Upper lobe of left lung (tissue), 6 donors: ENCODE data around the gene EFHC2. TPM values are rescaled to one million over a fixed set of nuclear protein-coding genes. Genes with fewer than 3 reads are reported as not detected.

Experiments used
- ATAC-seq, 2 donors: fragments of 200-7000 bp; cut with Tn5 transposase; one replicate each; pipeline ENCODE4 v1.9.1; 2022; ENCODE audit warnings: mild to moderate bottlenecking in 2 of 2, moderate library complexity in 2 of 2; ENCODE audit not compliant: low FRiP score in 2 of 2
- DNase-seq, 2 donors: peaks; one replicate each; pipeline ENCODE4 v3.0.0-alpha.2; 2019 to 2020
- H3K27ac ChIP-seq, 4 donors: fragments of 200-600 bp; sonication (generic); one replicate each; pipeline ENCODE4 v1.5.1; 2016 to 2019
- H3K27me3 ChIP-seq, 4 donors: fragments of 200-600 bp; sonication (generic); one replicate each; pipeline ENCODE4 v1.5.1; 2017 to 2019
- H3K36me3 ChIP-seq, 4 donors: fragments of 200-600 bp; sonication (generic); one replicate each; pipeline ENCODE4 v1.5.1; 2016 to 2019
- H3K4me1 ChIP-seq, 4 donors: fragments of 200-600 bp; sonication (generic); one replicate each; pipeline ENCODE4 v1.5.1; 2018 to 2019
- H3K4me3 ChIP-seq, 4 donors: fragments of 200-600 bp; sonication (generic); one replicate each; pipeline ENCODE4 v1.5.1; 2017 to 2019; ENCODE audit warnings: mild to moderate bottlenecking in 2 of 4, moderate library complexity in 1 of 4
- H3K9me3 ChIP-seq, 4 donors: fragments of 200-600 bp; sonication (generic); one replicate each; pipeline ENCODE4 v1.5.1; 2018 to 2019
- CTCF ChIP-seq, 6 experiments: fragments of 450-650 bp in 4 of 6; fragments of 200-600 bp in 2 of 6; sonication (generic) in 2 of 6; IDR thresholded peaks; one replicate each; pipeline ENCODE4 v1.5.1; 2016 to 2019; ENCODE audit warnings: antibody characterized with exemption in 6 of 6
- EP300 ChIP-seq, 4 donors: sonication (generic); formaldehyde crosslinking; IDR thresholded peaks; one replicate each; pipeline ENCODE4 v1.5.1; 2017; ENCODE audit warnings: antibody characterized with exemption in 4 of 4, control low read depth in 2 of 4
- POLR2A ChIP-seq, 4 donors: fragments of 450-650 bp; IDR thresholded peaks; one replicate each; pipeline ENCODE4 v1.5.1; 2016 to 2017; ENCODE audit warnings: antibody characterized with exemption in 4 of 4, mild to moderate bottlenecking in 2 of 4
- POLR2AphosphoS5 ChIP-seq, 2 donors: sonication (generic); formaldehyde crosslinking; IDR thresholded peaks; one replicate each; pipeline ENCODE4 v1.5.1; 2017; ENCODE audit warnings: antibody characterized with exemption in 2 of 2
- WGBS, 2 donors: methylation state at CpG; one replicate each; pipeline ENCODE4 v1.1.5; 2017 to 2018; 5-methylcytosine and 5-hydroxymethylcytosine counted together
- total RNA-seq, 6 donors: library from RNA; depleted of rRNA in 4 of 6; stranded (reverse); fragments of >200 nt in 4 of 6; gene quantifications; one replicate each; pipeline versions ENCODE4 v1.1.0 to v1.2.1, GENCODE V29; 2016 to 2021
- donor health status: DM: no; HTN: no; CAD: no; lungs with moderate emphysema.
- donor health status: DM: no; HTN: yes; CAD: no; lungs with severe emphysema.

Gene EFHC2
- total RNA-seq, 6 donors from 2014 or later = 0.31 to 13.0 (median 1.8) TPM

DNA sequence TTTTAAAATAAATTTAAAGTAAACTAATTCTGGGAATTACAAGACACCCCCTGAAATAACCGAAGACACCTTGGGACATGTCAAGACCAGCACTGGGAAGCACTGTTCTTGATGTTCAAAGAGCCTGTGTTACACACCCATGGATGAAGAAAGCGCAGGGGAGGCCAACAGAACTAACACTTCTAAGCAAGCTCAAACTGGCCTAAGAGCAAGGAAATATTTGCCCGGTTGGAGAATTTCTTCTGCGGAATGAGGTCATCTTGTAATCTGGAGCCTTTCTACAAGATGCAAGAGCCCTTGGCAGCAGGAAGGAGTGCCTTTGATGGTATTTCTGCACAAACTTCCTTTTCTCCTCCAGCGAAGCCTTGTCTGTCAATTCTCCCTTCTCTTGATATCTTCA lies 9.3 kb upstream of the EFHC2 start:
- Histone ChIP-seq H3K4me1 (no peaks in the 10 kb centered on the region), H3K27ac (no peak overlapping the region), H3K36me3 (no peaks in the 10 kb centered on the region), H3K4me3 (no peak overlapping the region), H3K27me3 (no peaks in the 10 kb centered on the region), H3K9me3 (no peaks in the 10 kb centered on the region)
- 53 to 56% methylated on average over 5 of the region's 5 CpGs for WGBS, 2 donors
- DNase-seq (peak in 1 of 2 donors; percentile 38), ATAC-seq (no peak)
- TF ChIP-seq POLR2AphosphoS5 (IDR thresholded peaks at IDR 0.05) = no peak
- TF ChIP-seq POLR2A (IDR thresholded peaks at IDR 0.05) = no peak
- TF ChIP-seq CTCF (IDR thresholded peaks at IDR 0.05) = no peak
- no peak for TF ChIP-seq EP300 (IDR thresholded peaks at IDR 0.05)

- WGBS, 2 donors = 55 to 78% methylated on average over 5 of the region's 5 CpGs
- Histone ChIP-seq H3K27me3 (no peaks in the 10 kb centered on the region), H3K4me1 (no peaks in the 10 kb centered on the region), H3K27ac (no peak overlapping the region), H3K36me3 (no peaks in the 10 kb centered on the region), H3K4me3 (no peak overlapping the region), H3K9me3 (no peaks in the 10 kb centered on the region)
- ATAC-seq = no peak
- TF ChIP-seq CTCF (IDR thresholded peaks at IDR 0.05) (no peak), EP300 (IDR thresholded peaks at IDR 0.05) (no peak), POLR2A (IDR thresholded peaks at IDR 0.05) (no peak), POLR2AphosphoS5 (IDR thresholded peaks at IDR 0.05) (no peak)
- DNase-seq = no peak
Observed at GRCh38 chrX:44349561-44349960, 6.1 kb upstream of the EFHC2 start.

DNA sequence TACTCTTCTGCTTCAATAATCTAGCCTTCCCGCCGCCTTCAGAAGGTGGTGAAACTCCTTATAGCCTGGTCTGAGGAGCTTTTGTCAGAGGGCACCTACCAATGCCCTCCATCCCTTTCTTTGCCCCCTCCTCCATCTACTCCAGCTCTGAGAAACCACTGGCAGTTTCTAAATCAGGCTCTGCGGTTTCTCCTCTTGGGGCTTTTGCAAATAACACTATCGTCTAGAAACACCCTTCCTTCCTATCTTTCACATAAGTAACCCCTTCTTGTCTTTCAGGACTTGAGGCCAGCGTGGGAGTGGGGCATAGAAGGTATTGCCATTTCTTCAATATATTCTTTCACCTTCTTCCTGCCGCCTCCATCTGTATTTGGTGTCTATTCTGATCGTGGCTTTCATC lies 1.2 kb upstream of the EFHC2 start:
- Histone ChIP-seq H3K9me3 (no peaks in the 10 kb centered on the region), H3K4me1 (peaks cover 0 to 9% (median 0%) of the 10 kb centered on the region in 4 donors), H3K27ac (peak overlapping the region in 1 of 4 donors; percentile 73), H3K4me3 (peak overlapping the region in 2 of 4 donors; percentile 50 to 52), H3K36me3 (no peaks in the 10 kb centered on the region), H3K27me3 (no peaks in the 10 kb centered on the region)
- DNase-seq (no peak), ATAC-seq (no peak)
- WGBS, 2 donors = 36 to 41% methylated on average over 7 of the region's 7 CpGs
- TF ChIP-seq POLR2A (IDR thresholded peaks at IDR 0.05) = no peak
- TF ChIP-seq CTCF (IDR thresholded peaks at IDR 0.05) = no peak
- no peak for TF ChIP-seq EP300 (IDR thresholded peaks at IDR 0.05)
- no peak for TF ChIP-seq POLR2AphosphoS5 (IDR thresholded peaks at IDR 0.05)

- WGBS, 2 donors = 30 to 42% methylated on average over 16 of the region's 16 CpGs
- Histone ChIP-seq H3K4me3 (peak overlapping the region in 3 of 4 donors; percentile 39 to 52 (median 50)), H3K9me3 (no peaks in the 10 kb centered on the region), H3K27ac (peak overlapping the region in 2 of 4 donors; percentile 7 to 73), H3K27me3 (no peaks in the 10 kb centered on the region), H3K4me1 (peaks cover 0 to 9% (median 0%) of the 10 kb centered on the region in 4 donors), H3K36me3 (no peaks in the 10 kb centered on the region)
- no peak for TF ChIP-seq POLR2AphosphoS5 (IDR thresholded peaks at IDR 0.05)
- TF ChIP-seq POLR2A (IDR thresholded peaks at IDR 0.05) = no peak
- TF ChIP-seq CTCF (IDR thresholded peaks at IDR 0.05) = no peak
- no peak for TF ChIP-seq EP300 (IDR thresholded peaks at IDR 0.05)
- ATAC-seq (peak; percentile 28 to 34), DNase-seq (peak in 1 of 2 donors; percentile 58)
Observed at GRCh38 chrX:44344194-44344593, 722 bp upstream of the EFHC2 start.

GRCh38 chrX:44342866-44343265 lies 606 bp downstream of the EFHC2 start:
- peaks cover 0 to 9% (median 0%) of the 10 kb centered on the region in 4 donors for H3K4me1 ChIP-seq
- H3K27ac ChIP-seq = peak overlapping the region in 1 of 4 donors; percentile 73
- H3K9me3 ChIP-seq = no peaks in the 10 kb centered on the region
- peak overlapping the region in 3 of 4 donors; percentile 39 to 52 (median 50) for H3K4me3 ChIP-seq
- TF ChIP-seq POLR2A (IDR thresholded peaks at IDR 0.05) (no peak), POLR2AphosphoS5 (IDR thresholded peaks at IDR 0.05) (no peak), EP300 (IDR thresholded peaks at IDR 0.05) (no peak), CTCF (IDR thresholded peaks at IDR 0.05) (no peak)
- WGBS, 2 donors = 45 to 76% methylated on average over 2 to 3 of the region's 3 CpGs
- no peaks in the 10 kb centered on the region for H3K36me3 ChIP-seq
- ATAC-seq (no peak), DNase-seq (no peak)
- no peaks in the 10 kb centered on the region for H3K27me3 ChIP-seq
